ENCODE results near the gene NPHP1. TPM values are rescaled to one million over a fixed set of nuclear protein-coding genes. Genes with fewer than 3 reads are reported as not detected.
"Not testable (repeated sequence)": the region's sequence is repeated elsewhere in the genome, so short reads cannot be mapped to it uniquely, and the experiment has no call there.

Gene NPHP1
- total RNA-seq, 1 donor from 2014 or later, result 5.2 TPM

- DNase-seq (ENCODE audit: extremely low read depth, low read depth, low spot score), result no peak
Measured at GRCh38 chr2:110131166-110131565, 73.6 kb downstream of the NPHP1 start.

DNA sequence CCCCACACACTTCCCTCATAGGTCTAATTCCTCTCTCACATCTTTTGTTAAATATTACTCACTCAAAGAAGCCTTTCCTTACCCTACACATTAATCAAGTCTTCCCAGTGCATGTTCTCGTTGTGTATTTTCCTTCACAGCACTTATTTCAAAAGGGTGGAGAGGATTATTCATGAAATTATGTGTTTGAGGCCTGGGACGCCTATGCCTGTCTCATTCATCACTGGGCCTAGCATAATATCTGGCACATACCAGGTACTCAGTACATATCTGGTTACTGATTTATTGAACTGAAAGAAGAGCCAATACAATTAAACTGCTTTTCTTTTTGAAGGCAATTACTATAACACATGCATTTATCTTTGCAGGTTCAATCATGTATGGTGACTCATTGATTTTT, 74.1 kb downstream of the NPHP1 start:
- no peak for DNase-seq (ENCODE audit: extremely low read depth, low read depth, low spot score)

DNA sequence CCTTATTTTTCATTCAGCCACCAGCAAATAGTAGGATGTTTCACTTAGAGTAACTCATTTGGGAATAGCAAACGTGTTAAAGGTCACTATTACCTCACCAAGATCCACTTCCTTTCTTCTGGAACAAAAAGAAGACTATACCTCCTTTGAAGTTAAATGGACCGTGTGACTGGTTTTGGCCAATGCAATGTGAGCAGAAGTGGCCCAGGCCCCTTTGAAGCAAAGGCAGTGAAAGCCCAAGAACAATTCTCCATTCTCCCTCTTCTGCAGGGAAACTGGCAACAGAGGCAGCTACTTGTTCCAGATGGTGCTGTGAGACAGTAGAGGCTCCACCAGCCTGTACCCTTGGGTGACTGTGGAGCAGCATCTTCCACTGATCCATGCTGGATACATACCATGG, 77.9 kb downstream of the NPHP1 start:
- no peak for DNase-seq (ENCODE audit: extremely low read depth, low read depth, low spot score)

DNA sequence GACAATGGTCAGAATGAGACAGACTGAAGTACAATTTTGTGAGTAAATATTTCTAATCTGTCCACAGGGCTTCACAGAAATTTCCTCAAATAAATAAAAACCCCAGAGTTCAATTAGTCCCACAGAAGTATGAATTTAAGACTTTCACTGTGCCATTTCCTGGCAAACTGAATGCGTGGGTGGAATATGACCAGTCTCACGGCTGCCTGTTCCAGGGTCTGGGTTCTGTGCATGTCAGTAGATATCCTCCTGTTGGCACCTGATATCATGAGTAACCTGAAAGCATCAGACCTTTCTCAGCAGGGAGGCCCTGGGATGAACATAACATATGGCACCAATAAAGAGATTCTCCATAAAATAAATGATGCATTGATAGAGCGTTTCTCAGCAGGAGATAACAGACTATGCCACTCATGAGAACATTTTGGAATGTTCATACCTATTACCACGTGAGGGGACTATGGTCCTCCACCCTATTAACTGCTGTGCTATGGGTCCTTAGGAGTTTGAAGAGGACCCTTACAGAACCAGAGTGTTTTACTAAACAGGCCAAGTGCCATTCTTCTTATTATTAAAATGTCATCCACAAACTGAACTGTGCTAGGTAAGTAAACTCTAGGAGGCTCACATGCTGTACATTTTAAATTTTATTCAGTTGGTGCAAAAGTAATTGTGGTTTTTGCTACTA, 78.6 kb downstream of the NPHP1 start:
- DNase-seq (ENCODE audit: extremely low read depth, low read depth, low spot score), result no peak

- no peak for DNase-seq (ENCODE audit: extremely low read depth, low read depth, low spot score)
Measured at GRCh38 chr2:110124939-110125691, 79.7 kb downstream of the NPHP1 start.

- DNase-seq (ENCODE audit: extremely low read depth, low read depth, low spot score), result no peak
Measured at GRCh38 chr2:110124038-110124825, 80.6 kb downstream of the NPHP1 start.

DNA sequence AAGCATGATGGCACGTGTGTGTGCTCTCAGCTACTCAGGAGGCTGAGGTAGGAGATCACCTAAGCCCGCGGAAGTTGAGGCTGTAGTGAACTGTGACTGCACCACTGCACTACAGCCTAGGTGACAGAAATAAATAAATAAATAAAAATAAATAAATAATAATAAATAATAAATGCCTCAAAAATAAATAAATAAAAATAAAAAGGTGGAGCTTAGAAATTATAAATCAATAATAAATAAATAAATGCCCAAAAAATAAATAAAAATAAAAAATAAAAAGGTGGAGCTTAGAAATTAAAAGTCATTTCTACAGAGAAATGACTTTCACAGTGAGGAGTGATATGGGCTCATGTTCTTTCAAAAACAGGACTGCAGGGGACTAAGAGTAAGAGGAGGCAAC, 83.2 kb downstream of the NPHP1 start:
- DNase-seq (ENCODE audit: extremely low read depth, low read depth, low spot score), result no peak

DNA sequence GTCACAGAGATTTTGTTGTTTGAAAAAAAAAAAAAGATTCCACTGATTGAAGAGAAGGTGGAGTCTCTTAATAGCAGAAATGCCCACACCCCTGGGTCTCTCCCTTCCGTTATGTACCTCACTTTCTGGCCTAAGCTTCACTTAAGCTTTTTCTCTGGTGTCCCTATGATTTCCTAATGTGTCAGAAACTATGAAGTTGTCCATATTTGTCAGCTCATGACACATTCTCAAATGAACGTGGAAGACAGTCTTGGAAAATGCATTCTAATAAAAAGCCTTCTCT, 83.8 kb downstream of the NPHP1 start:
- DNase-seq (ENCODE audit: extremely low read depth, low read depth, low spot score), result no peak

- DNase-seq (ENCODE audit: extremely low read depth, low read depth, low spot score), result no peak
Measured at GRCh38 chr2:110120171-110121051, 84.4 kb downstream of the NPHP1 start.

GRCh38 chr2:110116033-110116710, 88.6 kb downstream of the NPHP1 start:
- DNase-seq (ENCODE audit: extremely low read depth, low read depth, low spot score), result no peak

GRCh38 chr2:110115291-110116032, 89.4 kb downstream of the NPHP1 start, which contains the start of gene MALL:
Gene MALL (minus strand): TSS chr2:110115822. CDS start chr2:110115792, 30 bp downstream.
- no peak for DNase-seq (ENCODE audit: extremely low read depth, low read depth, low spot score)

DNA sequence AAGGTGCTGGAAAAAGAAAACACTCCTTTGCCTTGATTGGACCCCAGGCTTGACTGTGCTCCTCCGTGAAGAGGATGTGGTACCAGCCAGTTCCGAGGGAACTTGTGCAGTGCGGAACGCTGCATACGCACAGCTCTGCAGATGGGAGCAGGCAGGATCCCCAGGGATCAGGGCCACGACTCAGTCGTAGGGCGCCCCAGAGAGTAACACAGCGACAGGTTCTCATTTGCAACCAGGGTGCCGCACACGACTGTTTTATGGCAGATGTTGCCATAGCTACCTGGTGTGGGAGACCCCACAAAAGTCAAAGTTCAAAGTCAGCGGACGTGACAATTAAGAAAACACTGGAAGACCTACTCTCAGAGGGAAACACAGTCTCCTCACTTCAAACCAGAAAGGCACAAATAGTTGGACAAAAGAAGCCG, 90.0 kb downstream of the NPHP1 start:
- DNase-seq (ENCODE audit: extremely low read depth, low read depth, low spot score), result no peak

- DNase-seq (ENCODE audit: extremely low read depth, low read depth, low spot score), result no peak
Measured at GRCh38 chr2:110113961-110114591, 90.7 kb downstream of the NPHP1 start.

- not testable (repeated sequence) for DNase-seq (ENCODE audit: extremely low read depth, low read depth, low spot score)
Measured at GRCh38 chr2:110108291-110108690, 96.5 kb downstream of the NPHP1 start.

- DNase-seq (ENCODE audit: extremely low read depth, low read depth, low spot score), result no peak
Measured at GRCh38 chr2:110107092-110108079, 97.4 kb downstream of the NPHP1 start.

DNA sequence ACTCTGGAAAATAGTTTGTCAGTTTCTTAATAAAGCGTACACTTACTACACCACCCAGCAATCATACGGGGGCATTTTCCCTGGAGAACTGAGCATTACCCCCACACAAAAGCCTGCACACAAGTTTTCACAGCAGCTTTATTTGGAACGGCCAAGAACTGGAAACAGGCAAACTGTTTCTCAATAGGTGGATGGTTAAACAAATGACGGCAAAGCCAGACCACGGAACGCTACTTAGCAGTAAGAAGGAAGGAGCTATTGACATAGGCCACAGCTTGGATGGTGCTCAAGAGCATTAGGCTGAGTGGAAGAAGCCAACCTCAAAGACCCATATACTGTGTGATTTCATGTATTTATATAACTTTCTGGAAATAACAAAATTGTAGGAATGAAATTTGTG, 98.2 kb downstream of the NPHP1 start:
- DNase-seq (ENCODE audit: extremely low read depth, low read depth, low spot score), result no peak

GRCh38 chr2:110105608-110106467, 99.0 kb downstream of the NPHP1 start:
- no peak for DNase-seq (ENCODE audit: extremely low read depth, low read depth, low spot score)
